Osteoblast (primary cell): Measurements from ENCODE around the gene COL9A1. TPM values are rescaled to one million over a fixed set of nuclear protein-coding genes. Genes with fewer than 3 reads are reported as not detected.

Source experiments
- DNase-seq: peaks from one replicate; pipeline ENCODE4 v3.0.0; 2011; ENCODE audit warnings: low spot score, mixed read lengths; ENCODE audit not compliant: insufficient read length; ENCODE audit errors: missing footprints
- H2AFZ ChIP-seq: 2 replicates; pipeline ENCODE4 v1.6.0; 2011; ENCODE audit warnings: mild to moderate bottlenecking, low read length
- H3K27ac ChIP-seq: 2 replicates; pipeline ENCODE4 v1.5.1; 2011; ENCODE audit warnings: mild to moderate bottlenecking, low read depth, low read length, moderate library complexity
- H3K27me3 ChIP-seq: 2 replicates; pipeline ENCODE4 v1.6.0; 2012; ENCODE audit warnings: mild to moderate bottlenecking, control low read depth, inconsistent platforms, low read length, moderate library complexity; ENCODE audit not compliant: insufficient read depth
- H3K36me3 ChIP-seq: 2 replicates; pipeline ENCODE4 v1.5.1; 2011; ENCODE audit warnings: mild to moderate bottlenecking, low read length, control low read depth, moderate library complexity; ENCODE audit not compliant: insufficient read depth
- H3K4me1 ChIP-seq: 2 replicates; pipeline ENCODE4 v1.5.1; 2011; ENCODE audit warnings: mild to moderate bottlenecking, low read length, control low read depth, moderate library complexity; ENCODE audit not compliant: insufficient read depth
- H3K4me2 ChIP-seq: 2 replicates; pipeline ENCODE4 v1.6.0; 2011; ENCODE audit warnings: mild to moderate bottlenecking, low read length; ENCODE audit not compliant: insufficient read depth
- H3K4me3 ChIP-seq: fragments of 200-600 bp; sonication (generic); 3 replicates; pipeline ENCODE4 v1.5.1; 2012; ENCODE audit warnings: mild to moderate bottlenecking, low read length, inconsistent platforms; ENCODE audit not compliant: insufficient read depth
- H3K79me2 ChIP-seq: 2 replicates; pipeline ENCODE4 v1.6.0; 2012; ENCODE audit warnings: mild to moderate bottlenecking, low read length, control low read depth, inconsistent platforms; ENCODE audit not compliant: insufficient read depth
- H3K9me3 ChIP-seq: 2 replicates; pipeline ENCODE4 v1.5.1; 2011; ENCODE audit warnings: low read depth, low read length, control low read depth
- H4K20me1 ChIP-seq: 2 replicates; pipeline ENCODE4 v1.6.0; 2012; ENCODE audit warnings: mild to moderate bottlenecking, low read length, control low read depth; ENCODE audit not compliant: insufficient read depth
- CTCF ChIP-seq: IDR thresholded peaks from 2 replicates; pipeline ENCODE4 v1.5.1; 2011; ENCODE audit warnings: mild to moderate bottlenecking, low read depth, low read length, moderate library complexity; ENCODE audit errors: extremely low read depth
- total RNA-seq: library from RNA; depleted of rRNA; stranded (reverse); fragments of >200 nt; gene quantifications from 2 replicates; pipeline ENCODE4 v1.2.3, GENCODE V29; 2012

COL9A1 gene
- total RNA-seq, 1 donor, result not detected

GRCh38 chr6:70231311-70231710, 71.6 kb downstream of the COL9A1 start:
- H3K27me3 ChIP-seq, result no peaks in the 10 kb centered on the region
- no peak for TF ChIP-seq CTCF
- H3K9me3 ChIP-seq, result no peaks in the 10 kb centered on the region
- no peaks in the 10 kb centered on the region for H3K79me2 ChIP-seq
- H3K36me3 ChIP-seq, result no peaks in the 10 kb centered on the region
- no peak overlapping the region for H2AFZ ChIP-seq
- no peak overlapping the region for H3K4me2 ChIP-seq
- no peak overlapping the region for H3K27ac ChIP-seq
- no peaks in the 10 kb centered on the region for H4K20me1 ChIP-seq
- H3K4me1 ChIP-seq, result no peaks in the 10 kb centered on the region
- peak; percentile 50 for DNase-seq
- H3K4me3 ChIP-seq, result no peak overlapping the region

GRCh38 chr6:70225055-70225454, 77.8 kb downstream of the COL9A1 start:
- H3K9me3 ChIP-seq, result no peaks in the 10 kb centered on the region
- no peak for DNase-seq
- no peak for TF ChIP-seq CTCF
- no peak overlapping the region for H3K27ac ChIP-seq
- H3K36me3 ChIP-seq, result no peaks in the 10 kb centered on the region
- H2AFZ ChIP-seq, result no peak overlapping the region
- no peaks in the 10 kb centered on the region for H4K20me1 ChIP-seq
- H3K4me2 ChIP-seq, result no peak overlapping the region
- H3K4me3 ChIP-seq, result no peak overlapping the region
- H3K27me3 ChIP-seq, result peaks cover 12% of the 10 kb centered on the region
- no peaks in the 10 kb centered on the region for H3K79me2 ChIP-seq
- H3K4me1 ChIP-seq, result no peaks in the 10 kb centered on the region

GRCh38 chr6:70222439-70222749, 80.5 kb downstream of the COL9A1 start:
- TF ChIP-seq CTCF, result no peak
- Histone ChIP-seq H3K79me2 (no peaks in the 10 kb centered on the region), H3K27me3 (peaks cover 12% of the 10 kb centered on the region), H3K27ac (no peak overlapping the region), H3K36me3 (no peaks in the 10 kb centered on the region), H3K9me3 (no peaks in the 10 kb centered on the region), H3K4me2 (no peak overlapping the region), H4K20me1 (no peaks in the 10 kb centered on the region), H2AFZ (no peak overlapping the region), H3K4me1 (no peaks in the 10 kb centered on the region), H3K4me3 (no peak overlapping the region)
- no peak for DNase-seq

- Histone ChIP-seq H3K36me3 (no peaks in the 10 kb centered on the region), H3K4me2 (no peak overlapping the region), H3K4me3 (no peak overlapping the region), H2AFZ (no peak overlapping the region), H3K9me3 (no peaks in the 10 kb centered on the region), H3K27me3 (peaks cover 12% of the 10 kb centered on the region), H3K79me2 (no peaks in the 10 kb centered on the region), H3K27ac (no peak overlapping the region), H4K20me1 (no peaks in the 10 kb centered on the region), H3K4me1 (no peaks in the 10 kb centered on the region)
- no peak for TF ChIP-seq CTCF
- no peak for DNase-seq
Observed at GRCh38 chr6:70221715-70222438, 81.0 kb downstream of the COL9A1 start.
